ENCODE data around the gene KNOP1.
"Not testable (repeated sequence)": the region's sequence is repeated elsewhere in the genome, so short reads cannot be mapped to it uniquely, and the experiment has no call there.

The KNOP1 gene

GRCh38 chr16:19741354-19741753 lies 23.3 kb upstream of the KNOP1 start:
- DNase-seq: no peak

GRCh38 chr16:19737306-19738038 lies 19.4 kb upstream of the KNOP1 start:
- no peak for DNase-seq

DNA sequence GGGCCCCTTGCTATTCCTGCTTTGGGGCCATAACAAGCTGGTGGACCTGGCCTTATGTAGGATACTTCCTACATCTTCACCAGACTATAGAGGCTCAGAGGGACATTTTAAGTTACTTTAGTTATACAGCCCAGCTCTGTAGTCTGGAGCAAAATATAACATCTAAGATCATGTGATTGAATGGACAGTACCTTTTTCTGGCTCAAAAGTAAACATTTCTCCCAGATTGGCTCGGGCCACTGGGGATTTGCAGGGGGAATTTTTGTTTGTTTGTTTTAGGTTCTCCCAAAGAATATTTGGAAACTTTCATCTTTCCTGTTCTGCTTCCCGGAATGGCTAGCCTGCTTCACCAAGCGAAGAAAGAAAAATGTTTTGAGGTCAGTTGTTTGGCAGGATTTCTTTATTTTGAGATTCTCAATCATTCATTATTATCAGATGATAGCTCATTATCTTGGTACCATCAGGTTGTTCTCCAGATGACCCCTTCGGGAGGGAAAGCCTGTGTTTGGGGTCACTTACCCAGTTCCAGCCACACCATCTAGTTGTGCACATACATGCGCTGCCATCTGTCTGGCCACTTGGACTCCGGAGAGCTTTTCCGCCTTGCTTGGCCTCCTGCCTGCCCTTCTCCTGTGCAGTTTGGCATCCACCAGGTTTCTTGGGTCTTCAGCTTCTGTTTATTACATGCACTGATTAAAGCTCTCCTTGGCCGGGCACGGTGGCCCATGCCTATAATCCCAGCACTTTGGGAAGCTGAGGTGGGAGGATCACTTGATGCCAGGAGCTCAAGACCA lies 17.2 kb upstream of the KNOP1 start:
- DNase-seq: no peak

GRCh38 chr16:19733551-19733950 lies 15.5 kb upstream of the KNOP1 start:
- no peak for DNase-seq

DNA sequence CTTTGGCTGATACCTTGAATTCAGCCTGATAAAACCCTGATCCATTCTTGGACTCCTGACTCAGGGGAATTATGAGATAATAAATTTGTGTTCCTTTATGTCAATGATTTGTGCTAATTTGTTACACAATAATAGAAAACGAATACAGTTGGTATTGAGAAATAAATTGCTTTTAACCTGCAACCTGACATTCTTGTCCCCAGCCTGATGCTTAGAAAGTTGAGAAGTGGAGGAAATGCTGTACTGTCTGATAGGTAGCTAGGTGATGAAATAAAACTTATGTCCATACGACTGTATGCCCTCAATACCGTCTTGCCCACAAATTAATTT lies 10.6 kb upstream of the KNOP1 start:
- no peak for DNase-seq

DNA sequence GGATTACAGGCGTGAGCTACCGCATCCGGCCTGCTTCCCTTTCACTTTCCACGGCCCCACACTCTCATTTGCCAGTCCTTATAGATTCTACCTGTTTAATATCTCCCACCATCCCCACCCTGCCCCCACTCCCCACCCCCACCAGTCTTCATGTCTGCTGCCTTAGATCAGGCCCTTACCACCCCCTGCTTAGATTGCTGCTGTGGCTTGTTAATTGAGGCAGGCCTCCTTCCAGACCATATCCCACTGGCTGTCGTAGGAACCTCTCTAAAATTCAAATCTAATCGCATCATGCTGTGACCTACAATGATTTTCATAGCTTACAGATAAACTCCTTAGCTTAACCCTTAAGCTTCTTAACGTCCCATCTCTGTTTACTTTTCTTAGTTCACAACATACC lies 5.0 kb upstream of the KNOP1 start:
- no peak for DNase-seq

DNA sequence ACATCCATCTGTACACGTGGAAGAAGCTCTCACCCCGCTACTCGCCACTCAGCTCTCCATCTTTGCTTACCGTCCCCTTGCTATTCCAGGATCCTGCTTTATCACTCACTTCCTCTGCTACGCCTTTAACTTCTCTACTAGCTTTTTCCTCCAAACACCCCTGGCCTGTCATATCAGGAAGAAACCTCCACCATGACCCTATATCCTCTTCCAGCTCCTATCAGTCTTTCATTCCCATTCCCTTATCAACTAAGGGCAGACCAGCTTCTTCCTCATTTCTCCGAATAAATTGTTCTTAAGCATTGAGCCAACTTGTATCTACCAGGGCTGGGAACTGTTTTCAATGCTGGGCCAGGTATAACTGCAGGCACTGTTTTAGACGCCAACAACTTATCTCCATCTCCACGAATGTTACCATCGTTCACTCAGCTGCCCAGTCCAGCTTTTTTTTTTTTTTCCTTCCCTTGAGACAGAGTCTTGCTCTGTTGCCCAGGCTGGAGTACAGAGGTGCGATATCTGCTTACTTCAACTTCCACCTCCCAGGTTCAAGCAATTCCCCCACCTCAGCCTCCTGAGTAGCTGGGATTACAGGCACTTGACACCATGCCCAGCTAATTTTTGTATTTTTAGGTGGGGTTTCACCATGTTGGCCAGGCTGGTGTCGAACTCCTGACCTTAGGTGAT lies 4.4 kb upstream of the KNOP1 start:
- DNase-seq: no peak

DNA sequence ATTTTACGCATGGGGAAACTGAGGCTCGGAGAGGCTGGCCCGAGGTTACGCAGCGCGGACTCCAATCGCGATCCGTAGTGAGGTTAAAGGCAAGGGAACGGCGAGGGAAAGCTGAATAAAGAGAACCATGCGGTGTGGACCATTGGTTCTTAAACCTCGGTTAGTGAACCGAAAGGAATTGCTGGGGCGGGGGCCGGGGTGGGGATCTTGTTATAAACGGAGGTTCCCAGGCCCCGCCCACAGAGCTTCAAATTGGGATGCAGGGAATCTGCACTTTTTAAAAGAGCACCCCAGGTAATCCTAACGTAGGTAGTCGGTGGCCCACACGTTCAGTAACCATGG lies 568 bp upstream of the KNOP1 start:
- no peak for DNase-seq

DNA sequence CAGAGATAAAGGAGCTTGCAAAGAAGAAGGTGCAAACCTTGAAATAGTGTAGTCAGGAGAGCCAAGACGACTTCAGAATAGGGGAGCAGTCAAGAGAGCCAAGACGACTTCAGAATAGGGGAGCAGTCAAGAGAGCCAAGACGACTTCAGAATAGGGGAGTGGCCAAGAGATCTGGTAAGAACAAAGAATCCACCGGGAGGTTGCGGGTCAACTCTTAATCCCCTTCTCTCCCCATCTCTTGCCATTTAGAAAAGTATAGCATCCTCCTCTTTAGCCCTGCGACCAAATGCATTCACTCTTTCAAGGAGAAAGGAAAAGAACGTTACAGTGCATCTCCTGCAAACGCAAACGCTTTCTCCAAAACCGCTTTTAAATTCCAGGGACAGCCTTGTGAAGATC lies 713 bp downstream of the KNOP1 start:
- no peak for DNase-seq

- DNase-seq: not testable (repeated sequence)
Observed at GRCh38 chr16:19716728-19717127, 1.3 kb downstream of the KNOP1 start.

DNA sequence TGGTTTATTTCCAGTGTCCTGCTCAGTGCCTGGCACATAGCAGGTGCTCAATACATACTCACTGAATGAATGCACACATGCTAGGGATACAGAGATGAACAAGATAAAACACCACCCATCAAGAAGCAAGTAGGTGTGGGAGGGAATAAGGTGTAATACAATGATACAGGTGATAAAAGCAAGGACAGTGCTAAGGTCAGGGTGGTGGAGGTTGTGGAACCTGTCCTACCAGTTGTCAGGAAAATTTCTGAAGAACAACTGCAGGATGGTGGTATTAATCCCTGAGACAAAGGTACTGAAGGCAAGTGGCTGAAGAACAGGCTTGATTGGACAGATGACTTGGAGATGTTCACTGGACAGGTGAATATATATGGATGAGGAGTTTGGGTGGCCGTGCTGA lies 1.8 kb downstream of the KNOP1 start:
- DNase-seq: no peak

DNA sequence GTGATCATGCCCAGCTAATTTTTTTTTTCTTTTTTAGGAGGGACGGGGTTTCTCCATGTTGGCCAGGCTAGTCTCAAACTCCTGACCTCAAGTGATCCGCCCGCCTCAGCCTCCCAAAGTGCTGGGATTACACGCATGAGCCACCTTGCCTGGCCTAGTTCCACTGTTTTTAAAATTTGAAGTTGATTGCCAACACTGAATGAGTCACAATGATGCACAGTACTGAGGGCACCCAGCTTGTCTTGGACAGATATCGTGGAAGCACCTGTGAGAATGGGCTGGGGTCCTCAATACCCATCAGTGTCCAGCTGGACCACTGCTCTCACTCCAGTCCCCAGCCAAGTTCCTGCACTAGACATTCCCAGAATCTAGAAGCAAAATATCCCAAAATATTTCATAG lies 2.5 kb downstream of the KNOP1 start:
- no peak for DNase-seq

- no peak for DNase-seq
Observed at GRCh38 chr16:19713697-19714096, 4.3 kb downstream of the KNOP1 start.

GRCh38 chr16:19712418-19713058 lies 5.5 kb downstream of the KNOP1 start:
- no peak for DNase-seq

GRCh38 chr16:19711643-19712042 lies 6.4 kb downstream of the KNOP1 start:
- DNase-seq: no peak

- no peak for DNase-seq
Observed at GRCh38 chr16:19710991-19711545, 7.0 kb downstream of the KNOP1 start.

- DNase-seq: no peak
Observed at GRCh38 chr16:19710191-19710908, 7.7 kb downstream of the KNOP1 start.

DNA sequence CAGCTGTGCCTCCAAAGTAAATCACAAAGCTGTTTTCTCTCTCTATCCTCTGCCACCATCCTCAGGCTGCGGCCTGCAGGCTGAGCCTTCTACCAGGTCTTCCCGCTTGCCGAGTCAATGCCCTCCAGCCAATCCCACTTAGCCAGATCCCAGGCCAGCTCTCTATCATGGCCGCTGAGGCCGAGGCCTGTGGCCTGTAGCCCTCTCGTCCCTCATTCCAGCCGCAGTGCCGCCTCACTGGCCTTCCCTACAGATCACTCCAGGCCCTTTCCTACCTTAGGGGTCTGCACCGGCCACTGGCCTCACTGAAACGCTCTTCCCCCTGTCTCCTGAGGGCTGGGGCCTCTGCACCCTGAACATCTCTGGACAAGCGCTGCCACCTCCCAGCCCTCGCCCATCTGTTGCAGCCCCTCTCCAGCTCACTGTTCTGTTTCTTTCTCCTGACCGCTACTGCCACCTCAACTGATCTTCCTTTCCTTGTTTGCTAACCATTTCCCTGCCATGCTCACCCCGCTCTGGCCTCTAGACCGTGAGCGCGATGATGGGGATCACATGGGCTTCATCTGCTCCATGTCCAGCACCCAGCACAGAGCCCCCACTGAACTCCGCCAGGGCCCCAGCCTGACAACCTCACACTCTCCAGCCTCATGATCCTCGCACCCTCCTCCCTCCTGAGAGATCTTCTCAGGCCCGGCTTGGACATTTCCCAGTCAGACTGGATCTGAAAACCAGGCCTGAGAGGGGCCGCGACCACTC lies 8.5 kb downstream of the KNOP1 start:
- DNase-seq: no peak

DNA sequence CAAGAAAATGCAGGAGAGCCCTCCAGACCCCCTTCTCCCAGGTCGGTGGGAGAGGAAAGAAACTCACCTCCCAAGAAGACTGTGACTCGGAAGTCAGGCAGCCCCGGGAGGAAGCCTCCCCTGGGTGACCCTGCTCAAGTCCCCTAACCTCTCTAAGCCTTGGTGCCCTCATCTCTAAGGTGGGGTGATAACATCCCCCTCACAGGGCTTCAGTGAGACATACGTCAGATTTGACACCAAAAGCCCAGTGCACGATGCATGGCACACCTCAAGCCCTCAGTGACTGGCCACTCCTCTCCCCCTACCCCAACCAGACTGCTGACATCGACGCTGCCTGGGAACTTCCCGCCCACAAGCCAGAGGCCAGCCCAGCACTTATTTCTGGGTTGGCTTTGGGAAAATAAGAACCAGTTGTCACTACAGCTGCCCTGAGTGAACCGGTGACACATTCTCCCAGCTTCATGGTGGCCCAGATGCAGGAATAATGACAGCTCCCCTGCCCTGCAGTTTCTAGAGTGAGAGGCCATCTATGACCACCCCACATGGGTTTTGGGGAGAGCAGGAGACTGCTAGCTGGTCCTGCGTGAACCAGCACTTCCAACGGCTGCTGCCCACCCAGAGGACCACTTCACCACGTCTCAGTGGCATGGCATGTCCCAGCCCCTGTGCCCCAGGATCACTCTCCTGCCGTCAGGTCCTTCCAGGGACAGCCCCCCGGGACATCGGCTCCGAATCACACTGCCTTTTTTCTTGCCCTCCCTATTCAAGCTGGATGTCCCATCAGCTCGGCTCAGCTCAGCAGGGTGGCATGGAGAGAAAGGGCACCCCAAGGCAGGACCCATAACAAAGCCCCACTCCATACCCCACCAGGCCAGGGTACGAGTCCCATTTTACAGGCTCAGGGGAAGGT lies 9.5 kb downstream of the KNOP1 start:
- DNase-seq: no peak

- no peak for DNase-seq
Observed at GRCh38 chr16:19707569-19708295, 10.3 kb downstream of the KNOP1 start.
